SW 1271 (cell line): ENCODE data around the gene SELENOM.
A peak's percentile ranks its signal among the peaks of the same experiment; 100 is the strongest.

ENCODE experiments used
- DNase-seq, 2 experiments: peaks; one replicate each; lab custom pipeline; 2025; lab: John Stamatoyannopoulos, UW

Gene SELENOM

DNA sequence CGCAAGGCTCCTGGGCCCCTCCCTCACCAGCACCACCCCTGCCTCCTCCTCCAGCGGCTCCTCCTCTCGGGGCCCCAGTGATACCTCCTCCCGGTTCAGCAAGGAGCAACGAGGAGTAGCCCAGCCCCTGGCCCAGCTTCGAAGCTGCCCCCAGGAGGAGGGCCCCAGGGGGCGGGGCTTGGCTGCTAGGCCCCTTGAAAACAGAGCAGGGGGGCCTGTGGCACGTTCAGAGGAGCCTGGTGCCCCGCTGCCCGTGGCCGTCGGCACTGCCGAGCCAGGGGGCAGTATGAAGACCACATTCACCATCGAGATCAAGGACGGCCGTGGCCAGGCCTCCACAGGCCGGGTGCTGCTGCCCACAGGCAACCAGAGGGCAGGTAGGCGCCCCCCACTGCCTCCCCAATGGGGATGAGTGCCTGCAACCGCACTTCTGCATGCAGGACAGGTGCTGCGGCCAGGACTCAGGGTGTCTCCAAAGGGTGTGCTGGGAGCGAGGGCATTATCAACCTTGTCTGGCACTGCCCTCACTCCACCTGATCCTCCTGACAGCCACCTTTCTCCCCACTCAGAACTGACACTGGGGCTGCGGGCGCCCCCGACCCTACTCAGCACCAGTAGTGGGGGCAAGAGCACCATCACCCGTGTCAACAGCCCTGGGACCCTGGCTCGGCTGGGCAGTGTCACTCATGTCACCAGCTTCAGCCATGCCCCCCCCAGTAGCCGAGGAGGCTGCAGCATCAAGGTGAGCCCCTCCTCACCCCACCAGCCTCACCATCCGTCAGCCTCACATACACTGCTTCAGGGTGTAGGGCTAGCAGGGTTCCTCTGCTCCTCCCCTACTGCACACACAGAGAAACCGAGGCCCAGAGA is 16.0 kb downstream of the SELENOM start:
- DNase-seq: no peak

DNA sequence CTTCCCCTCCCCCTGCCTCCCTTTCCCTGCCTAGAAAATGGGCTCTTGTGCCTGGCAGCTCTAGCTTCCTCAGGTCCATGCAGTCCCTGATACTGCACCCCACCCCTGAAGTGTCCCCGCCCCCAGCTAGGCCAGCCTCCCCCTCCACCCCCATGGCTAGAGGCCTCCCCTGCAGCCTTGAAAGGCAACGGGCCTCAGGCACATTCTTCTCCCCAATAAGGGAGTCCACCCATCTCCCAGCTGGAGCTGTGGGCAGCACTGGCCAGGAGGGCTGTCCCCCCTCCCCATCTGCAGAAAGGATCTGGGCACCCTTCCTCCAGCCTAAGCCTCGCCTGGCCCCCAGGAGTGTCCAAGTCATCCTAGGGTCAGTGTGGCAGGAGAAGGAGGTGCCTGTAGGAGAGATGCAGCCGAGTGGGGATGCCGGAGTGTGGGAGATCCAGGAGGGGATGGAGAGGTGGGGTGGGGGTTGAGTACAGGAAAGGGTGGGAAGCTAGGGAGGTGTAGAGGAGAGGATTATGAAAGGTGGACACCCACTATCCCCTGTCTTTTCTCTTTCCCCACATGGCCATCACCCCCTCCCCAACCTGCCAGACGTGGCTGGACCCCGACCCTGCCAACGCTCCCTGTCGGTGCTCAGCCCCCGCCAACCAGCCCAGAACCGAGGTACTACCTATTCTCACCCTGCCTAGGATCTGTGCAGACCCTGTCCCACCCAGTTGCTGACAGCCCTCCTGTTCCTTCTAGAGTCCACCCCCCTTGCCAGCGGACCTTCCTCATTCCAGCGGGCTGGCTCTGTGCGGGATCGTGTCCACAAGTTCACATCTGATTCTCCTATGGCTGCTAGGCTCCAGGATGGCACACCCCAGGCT is 16.9 kb downstream of the SELENOM start:
- DNase-seq: no peak

DNA sequence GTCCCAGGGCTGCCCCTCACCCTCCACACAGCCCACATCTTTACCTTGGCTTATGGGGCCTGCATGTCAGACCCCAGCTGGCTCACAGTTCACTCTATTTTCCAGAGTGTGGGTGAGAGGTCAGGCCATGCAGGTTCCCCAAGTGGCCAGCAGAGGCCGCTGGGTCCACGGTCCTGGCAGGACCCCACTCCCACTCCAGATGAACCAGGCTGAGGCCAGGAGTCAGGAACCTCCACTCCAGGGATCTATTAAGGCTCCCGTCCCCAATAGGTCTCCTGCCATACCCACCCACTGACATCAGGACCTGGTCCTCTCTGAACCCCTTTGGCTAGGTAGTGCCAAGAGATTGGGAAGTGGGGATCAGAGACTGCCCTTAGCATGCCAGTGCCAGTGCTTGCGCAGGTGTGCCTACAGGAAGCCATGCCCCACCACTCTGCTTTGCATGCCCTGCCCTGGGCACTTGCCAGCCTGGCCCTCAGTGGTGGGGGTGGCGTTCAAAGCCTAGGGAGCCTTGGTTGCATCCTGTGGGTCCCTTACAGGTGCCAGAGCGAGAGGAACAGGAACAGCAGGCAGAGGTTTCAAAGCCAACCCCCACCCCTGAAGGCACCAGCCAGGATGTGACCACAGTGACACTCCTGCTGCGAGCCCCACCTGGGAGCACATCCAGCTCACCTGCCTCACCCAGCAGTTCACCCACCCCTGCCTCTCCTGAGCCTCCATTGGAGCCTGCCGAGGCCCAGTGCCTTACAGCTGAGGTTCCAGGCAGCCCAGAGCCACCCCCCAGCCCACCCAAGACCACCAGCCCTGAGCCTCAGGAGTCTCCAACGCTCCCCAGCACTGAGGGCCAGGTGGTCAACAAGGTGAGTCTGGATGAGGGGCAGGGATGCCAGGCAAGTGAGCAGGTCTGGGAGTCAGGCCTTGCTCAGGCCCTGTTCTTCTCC is 17.9 kb downstream of the SELENOM start:
- DNase-seq: peak in 1 of 2 experiments; percentile 10

DNA sequence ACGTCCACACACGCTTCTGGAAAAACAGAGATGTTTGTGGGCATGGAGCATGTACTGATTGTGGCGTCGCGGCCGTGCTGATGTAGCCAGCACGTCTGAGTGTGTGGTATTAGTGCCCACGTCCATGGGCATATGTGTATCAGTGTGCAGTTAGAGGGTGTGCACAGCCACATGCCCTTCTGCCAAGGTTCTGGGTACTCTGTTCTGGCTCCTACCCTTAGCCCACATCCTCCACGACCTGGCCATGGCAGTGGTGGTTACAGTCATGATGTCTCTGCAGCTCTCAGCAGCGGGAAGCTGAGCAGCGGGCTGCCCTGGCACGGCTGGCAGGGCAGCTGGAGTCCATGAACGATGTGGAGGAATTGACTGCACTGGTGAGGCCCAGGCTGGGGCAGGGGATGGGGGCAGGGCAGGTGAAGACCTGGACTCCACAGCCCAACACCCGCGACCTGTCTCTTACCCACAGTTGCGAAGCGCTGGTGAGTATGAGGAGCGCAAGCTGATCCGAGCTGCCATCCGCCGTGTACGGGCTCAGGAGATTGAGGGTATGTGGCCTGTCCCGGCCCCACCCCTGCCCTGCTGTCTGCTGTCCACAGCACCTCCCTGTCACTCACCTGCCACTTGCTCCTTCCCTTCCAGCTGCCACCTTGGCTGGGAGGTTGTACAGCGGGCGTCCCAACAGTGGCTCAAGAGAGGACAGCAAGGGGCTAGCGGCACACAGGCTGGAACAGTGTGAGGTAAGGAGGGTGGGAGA is 19.0 kb downstream of the SELENOM start:
- no peak for DNase-seq

DNA sequence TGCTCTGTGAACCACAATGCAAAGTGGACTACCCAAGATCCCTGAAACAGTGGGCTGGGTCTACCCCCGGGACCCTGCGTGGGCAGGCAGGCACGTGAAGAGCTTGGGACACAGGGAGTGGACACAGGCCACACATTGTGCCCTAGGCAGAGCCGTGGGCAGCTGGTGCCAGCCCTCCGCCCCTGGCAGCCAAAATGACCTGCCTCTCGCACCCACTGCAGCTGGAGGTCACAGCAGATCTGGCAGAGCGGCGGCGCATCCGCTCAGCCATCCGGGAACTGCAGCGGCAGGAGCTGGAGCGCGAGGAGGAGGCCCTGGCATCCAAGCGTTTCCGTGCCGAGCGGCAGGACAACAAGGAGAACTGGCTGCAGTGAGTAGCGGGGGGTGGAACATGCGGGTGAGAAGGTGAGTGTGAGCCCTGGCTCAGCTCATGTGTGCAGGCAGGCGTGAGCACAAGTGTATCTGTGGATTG is 19.6 kb downstream of the SELENOM start:
- no peak for DNase-seq

DNA sequence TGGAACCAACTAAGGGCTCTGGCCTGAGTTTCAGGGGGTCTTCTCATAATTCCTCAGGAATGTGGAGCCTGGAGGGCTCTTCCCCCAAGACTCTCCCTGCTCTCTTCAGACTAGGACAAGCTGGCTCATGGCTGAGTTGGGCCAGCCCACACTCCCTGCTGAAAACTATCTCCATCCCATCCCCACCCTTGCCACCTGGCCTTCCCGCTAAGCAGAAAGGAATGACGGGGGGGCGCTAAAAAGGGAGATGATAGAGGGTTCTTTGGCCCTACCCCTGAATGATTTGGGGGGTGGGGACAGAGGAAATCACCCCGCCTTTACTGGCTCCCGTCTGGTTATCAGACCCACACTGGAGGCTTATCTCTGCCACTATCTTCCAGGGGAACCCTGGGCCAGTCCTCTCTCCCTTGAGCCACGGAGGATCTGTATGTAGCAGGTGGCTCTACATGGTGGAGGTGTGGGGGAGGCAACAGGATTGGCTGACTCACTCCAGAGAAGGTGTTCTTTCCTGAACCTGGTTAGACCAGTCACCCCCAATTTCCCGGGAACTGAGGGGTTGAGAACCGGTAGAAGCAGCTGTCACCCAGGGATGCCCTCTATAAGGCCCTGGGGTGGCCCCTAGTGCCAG is 20.6 kb downstream of the SELENOM start:
- DNase-seq: no peak

DNA sequence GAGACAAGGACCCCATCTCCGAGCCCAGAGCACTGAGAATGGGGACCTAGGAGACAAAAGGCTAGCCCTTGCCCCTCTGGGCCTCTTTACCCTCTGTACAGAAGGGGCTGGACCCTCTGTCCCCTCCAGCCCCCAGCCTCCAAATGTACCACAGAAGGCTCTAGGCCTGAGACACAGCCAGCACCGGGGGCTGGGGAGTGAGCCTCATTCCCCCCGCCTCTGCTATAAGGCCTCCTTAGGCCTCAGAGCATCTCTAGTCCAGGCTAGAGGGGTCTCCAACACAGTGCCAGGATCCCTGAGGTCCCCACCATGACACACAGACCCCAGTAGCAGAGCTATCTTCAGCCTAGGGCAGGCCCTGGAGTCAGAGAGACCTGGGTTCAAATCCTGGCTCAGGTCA is 21.4 kb downstream of the SELENOM start:
- no peak for DNase-seq

DNA sequence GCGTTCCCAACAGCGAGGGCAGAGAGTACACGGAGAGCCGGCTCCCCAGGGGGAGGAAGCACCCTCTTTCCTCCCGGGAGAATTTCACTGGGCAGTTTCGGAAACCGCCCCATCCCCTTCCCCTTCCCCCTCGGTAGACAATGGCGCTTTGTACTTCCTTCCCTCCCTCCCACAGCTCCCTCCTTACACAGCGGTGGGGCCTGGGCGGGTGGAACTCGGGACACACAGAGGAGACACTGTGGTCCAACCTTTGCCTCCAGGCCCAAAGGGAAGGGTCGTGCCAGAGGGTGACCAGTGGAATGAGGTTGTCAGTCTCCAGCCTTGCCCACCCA is 21.9 kb downstream of the SELENOM start:
- no peak for DNase-seq

DNA sequence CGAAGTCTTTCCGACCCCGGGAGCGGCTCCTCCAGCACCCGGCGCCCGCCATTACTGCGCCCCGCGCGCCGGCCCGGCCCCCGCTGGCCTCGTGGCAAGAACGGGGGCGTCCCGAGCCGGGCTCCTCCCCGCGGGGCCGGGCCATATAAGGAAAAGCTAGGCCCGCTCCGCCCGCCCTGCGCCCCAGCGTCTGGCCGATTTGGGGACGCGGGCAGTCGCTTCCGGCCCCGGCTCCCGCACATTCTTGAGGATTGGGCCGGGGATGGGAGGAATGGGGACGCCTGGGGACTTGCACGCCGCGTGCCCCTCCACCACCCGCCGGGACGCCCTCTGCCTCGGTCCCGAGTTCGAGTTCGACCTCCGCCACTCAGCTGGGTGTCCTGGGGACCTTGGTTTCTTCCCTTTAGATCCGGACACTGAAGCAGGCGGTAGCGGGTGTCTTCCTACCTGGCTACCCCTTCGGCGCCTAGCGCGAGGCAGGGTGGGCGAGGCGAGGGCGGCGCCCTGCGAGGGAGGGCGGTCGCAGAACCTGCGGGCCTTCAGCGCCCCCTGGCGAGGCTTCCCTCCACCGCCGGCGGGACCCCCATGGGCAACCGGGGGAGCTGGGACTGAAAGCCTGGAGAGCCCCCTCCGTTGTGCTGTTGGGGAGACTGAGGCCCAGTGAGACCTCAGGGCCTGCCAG is 22.4 kb downstream of the SELENOM start:
- DNase-seq: peak in 1 of 2 experiments; percentile 56

DNA sequence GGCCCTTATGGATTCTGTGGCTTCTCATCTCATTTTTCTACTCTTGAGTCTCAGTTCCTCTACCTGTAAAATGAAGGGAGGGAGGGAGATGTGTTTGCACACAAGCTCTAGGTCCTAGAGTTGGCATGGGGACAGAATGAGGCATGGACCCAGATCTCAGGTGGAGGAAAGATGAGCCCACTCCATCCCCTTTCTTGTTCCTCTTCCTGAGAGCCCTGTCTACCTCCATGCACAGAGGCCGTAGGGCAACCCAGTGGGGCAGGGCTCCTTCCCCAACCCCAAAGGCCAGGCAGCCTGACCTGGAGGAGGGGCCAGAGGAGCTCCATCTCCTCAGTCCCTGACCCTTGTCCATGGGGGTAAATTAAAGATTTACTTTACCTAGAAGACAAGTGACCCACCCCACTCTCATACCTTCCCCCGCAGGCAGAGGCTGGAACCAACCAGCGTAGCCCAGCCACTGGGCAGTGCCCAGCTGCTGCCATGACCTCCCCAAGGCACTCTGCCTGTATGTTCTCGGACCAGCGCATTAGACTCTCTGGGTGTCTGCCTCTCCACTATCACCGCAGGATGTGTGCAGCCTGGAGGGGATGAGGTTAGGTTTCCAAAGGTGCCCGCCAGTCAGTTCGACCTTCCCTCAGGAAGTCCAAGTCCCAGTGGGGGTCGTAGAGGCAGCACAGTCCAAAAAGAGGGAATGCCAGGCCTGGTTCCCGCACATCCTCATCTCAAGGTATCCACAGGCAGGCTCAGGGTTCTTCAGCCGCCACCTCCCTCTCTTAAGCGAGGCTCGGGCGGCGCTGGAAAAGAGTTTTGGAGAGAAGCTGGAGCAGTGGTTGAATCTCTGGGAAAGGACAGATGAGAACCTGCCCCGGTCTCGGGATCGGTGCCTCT is 23.2 kb downstream of the SELENOM start:
- DNase-seq: no peak

DNA sequence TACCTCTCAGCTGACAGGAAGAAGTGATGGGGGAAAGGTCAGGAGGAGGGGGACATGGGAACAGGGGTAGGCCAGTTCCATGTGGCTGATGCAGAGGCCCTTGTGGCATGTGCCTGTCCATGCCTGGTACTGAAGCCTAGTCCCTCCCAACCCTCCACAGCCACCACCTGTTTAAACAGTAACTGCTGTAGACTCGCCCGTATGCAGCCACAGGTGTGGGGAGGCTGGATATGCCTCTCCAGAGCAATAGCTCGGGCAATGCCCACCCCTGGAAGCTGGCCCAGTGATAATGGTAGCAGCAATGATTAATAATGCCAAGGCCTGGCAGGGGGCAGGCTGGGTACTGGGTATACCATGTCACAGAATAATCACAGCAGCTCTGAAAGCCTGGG is 24.0 kb downstream of the SELENOM start:
- no peak for DNase-seq

DNA sequence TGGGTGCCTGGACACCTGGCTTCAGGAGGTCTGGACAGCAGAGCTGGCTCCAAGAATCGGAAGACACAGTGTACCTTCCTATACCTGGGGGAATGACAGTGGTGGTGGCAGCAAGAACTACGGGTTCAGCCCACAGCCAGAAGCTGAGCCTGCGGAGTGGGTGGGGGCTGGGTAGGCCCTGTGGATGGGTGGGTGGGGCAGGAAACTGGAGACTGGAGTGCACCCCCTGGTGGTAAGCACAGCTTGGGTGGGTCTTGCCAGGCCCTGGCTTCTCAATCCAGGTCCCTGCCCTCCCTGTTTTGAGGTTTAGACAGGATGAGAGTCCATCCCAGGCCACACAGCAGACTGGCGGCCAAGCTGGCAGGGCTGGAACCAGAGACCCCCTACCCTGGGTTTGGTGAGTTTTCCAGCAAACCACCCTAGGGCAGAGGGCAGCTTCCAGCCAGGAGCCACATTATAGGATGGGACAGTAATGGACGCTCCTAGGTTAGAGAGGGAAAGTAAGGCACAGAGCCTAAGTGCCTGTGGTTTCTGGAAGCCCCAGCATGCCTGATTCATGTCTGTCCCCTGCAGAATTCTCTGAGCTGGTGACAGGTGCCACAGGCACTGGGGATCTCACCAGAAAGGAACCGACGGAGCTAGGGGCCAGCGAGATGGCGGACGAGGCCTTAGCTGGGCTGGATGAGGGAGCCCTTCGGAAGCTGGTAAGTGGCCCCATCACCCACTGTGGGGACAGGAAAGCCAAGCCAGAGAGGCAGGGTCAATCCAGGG is 24.6 kb downstream of the SELENOM start:
- peak in 1 of 2 experiments; percentile 47 for DNase-seq

DNA sequence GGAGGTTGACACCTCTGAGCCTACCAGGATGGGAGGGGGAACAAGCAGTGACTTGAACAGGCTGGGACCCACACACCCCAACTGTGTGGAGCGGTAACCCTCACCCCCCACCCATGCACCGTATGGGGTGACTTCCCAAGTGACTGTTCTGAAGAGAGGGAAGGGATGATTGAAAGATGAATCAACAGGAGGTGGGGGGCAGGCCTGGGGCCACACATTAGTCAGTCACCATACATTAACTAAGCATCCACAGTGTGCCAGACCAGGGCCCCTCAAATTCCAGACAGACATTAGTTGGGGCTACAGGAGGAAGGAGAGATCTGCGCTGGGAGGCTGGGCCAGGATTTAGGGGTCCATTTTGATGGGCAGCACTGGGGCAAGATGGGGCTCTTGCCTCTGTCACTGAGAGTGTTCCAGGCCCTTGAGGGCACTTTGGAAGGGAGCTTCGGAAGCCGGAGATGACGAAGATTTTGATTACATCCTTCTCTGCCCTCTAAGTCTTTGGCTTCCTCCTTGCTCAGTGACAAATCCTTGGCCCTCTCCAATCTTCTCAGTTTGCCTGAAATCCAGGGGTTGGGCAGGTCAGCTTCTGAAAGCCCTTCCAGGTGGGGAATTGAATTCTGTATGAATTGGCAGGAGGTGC is 25.3 kb downstream of the SELENOM start:
- DNase-seq: peak in 1 of 2 experiments; percentile 19

DNA sequence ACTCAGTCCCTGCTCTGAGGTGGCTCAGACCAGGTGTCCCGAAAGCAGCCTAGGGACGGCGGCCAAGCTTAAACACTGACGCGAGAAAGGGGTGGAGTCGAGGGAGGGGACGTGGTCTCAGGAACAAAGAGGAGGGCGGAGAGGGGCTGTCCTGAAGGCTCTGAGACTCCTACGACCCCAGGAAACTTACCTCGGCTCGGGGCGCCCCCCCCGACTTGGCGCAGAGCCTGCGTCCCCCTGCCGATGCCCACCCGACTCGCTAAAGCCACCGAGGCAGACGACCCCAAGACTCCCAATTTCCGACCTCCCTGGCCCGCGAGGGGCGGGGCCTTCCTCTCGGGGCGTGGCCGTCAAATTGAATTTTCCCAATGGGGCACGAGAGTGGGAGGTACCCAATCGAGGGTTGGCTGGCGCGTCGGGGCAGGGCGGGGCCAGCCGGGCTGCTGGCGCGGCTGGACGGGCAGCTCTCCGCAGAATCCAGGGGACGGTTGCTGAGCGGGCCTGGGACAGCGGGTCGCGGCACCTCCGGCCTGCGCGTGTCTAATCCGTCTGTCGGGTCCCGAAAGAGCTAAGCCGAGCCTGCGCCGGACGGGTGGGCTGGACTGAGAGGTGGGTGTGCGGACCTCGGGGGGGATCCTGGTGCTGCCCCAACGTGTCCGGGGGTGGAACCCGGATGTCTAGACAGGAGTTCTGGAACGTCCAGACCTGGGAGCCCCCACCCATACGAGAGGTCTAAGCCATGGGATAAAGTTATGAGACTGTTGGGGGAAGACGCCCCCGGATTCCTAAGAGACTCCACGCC is 26.3 kb downstream of the SELENOM start, which contains the start of gene SMTN:
TSS of gene SMTN (plus strand) at position 471 of the 802 bp plus-strand sequence. CDS start 1,941 bp downstream, outside the sequence.
- peak; percentile 68 to 77 for DNase-seq

DNA sequence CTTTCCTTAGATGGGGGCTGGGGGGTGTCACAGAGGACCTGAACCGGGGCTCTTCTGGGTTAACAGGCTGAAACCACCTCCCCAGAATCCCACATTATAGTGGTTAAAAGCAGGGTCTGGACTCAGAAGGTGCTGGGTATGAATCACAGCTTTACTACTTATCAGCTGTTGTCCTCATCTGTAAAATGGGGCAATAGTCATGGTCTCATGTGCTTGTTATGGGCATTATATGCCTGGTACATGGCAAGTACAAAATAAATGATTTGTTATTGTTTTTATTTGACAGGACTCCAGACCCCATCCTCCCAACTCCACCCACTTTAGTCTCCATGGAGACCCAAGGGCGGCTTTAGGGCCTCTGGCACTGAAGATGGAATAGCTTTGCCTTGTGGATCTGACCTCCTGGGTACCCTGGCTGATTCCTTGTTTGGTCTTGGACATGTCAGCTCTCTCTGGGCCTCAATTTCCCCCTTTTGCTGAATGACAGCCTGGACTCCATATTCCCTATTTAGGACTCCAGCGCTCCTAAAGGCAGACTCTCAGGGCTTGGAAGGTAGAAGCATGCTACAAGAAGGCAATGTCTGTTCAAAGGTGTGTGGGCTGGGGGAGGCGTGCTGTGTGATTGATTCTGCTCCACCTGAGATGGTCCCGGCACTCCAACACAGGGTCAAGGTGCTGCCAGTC is 27.1 kb downstream of the SELENOM start:
- DNase-seq: no peak

DNA sequence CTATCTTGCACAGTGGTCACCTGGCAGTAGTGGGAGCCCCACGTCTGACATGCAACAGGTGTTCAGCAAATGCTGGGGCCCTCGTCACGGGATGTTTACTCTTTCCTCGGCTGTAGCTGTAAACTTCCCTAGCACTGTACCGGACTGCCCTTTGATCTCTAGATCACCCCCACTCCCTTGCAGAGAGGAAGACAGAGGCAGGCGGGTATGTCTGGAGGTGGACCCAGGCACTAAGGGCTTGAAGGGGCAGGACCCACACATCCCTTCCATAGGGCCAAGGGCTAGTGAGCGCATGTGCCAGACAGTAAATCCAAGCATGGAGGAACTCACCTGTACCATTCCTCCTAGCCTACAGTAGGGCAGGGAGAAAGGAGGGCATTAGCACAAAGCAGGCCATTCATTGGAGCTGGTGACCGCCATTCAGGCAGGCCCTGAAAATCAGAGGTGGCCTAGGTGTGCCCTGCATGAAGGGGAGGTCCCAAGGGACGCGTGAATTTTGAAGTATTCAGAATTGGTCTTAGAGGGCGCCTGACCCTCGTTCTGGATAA is 28.2 kb downstream of the SELENOM start:
- DNase-seq: no peak
